ENCODE results near the gene NUDT16L1.

- TF ChIP-seq CTCF (IDR thresholded peaks at IDR 0.05; ENCODE audit: insufficient read depth, low read length) (no peak), POLR2AphosphoS5 (IDR thresholded peaks at IDR 0.05; ENCODE audit: low read depth) (no peak), GABPA (IDR thresholded peaks at IDR 0.05; ENCODE audit: low read depth) (no peak)
Observed at GRCh38 chr16:4718466-4718865, 25.1 kb downstream of the NUDT16L1 start.
